K562 (cell line): ENCODE measurements around the gene HEMK1. TPM values are rescaled to one million over a fixed set of nuclear protein-coding genes. Genes with fewer than 3 reads are reported as not detected.

ENCODE experiments used
- ATF7 ChIP-seq: fragments of 450-650 bp; IDR thresholded peaks from 2 replicates; pipeline ENCODE4 v1.7.1; 2014; ENCODE audit warnings: mild to moderate bottlenecking, moderate library complexity
- BCOR ChIP-seq: fragments of 450-650 bp; IDR thresholded peaks from 2 replicates; pipeline ENCODE4 v1.6.1; 2016
- BHLHE40 ChIP-seq: IDR thresholded peaks from 2 replicates; pipeline ENCODE4 v1.6.1; 2011; ENCODE audit warnings: low read length, improper control_type of control experiment
- CCNT2 ChIP-seq: IDR thresholded peaks from 2 replicates; pipeline ENCODE4 v1.6.1; 2011; ENCODE audit warnings: borderline replicate concordance, low read depth, mild to moderate bottlenecking, moderate library complexity, mixed read lengths, low read length; ENCODE audit not compliant: insufficient read length; ENCODE audit errors: extremely low read depth
- ERF ChIP-seq: fragments of 450-650 bp; formaldehyde crosslinking; IDR thresholded peaks from 2 replicates; pipeline ENCODE4 v1.4.0; 2020; ENCODE audit warnings: mild to moderate bottlenecking, mixed read lengths
- ESRRB ChIP-seq: fragments of 250-450 bp; sonication (Bioruptor Pico); IDR thresholded peaks from 2 replicates; pipeline ENCODE4 v1.5.0; 2020; ENCODE audit warnings: mild to moderate bottlenecking, moderate library complexity, borderline replicate concordance
- GATA2 ChIP-seq: sonication (generic); formaldehyde crosslinking; IDR thresholded peaks from 2 replicates; pipeline ENCODE4 v1.4.0; 2020; ENCODE audit warnings: mild to moderate bottlenecking, missing genetic modification reagents
- MLLT1 ChIP-seq, 2 experiments: fragments of 450-650 bp; IDR thresholded peaks; 2 replicates each; pipeline ENCODE4 v1.6.1; 2016
- NKRF ChIP-seq: fragments of 450-650 bp; IDR thresholded peaks from 2 replicates; pipeline ENCODE4 v1.6.1; 2016; ENCODE audit warnings: borderline replicate concordance
- OTX1 ChIP-seq: fragments of 450-650 bp; formaldehyde crosslinking; IDR thresholded peaks from 2 replicates; pipeline ENCODE4 v1.4.0; 2022; ENCODE audit warnings: mild to moderate bottlenecking
- PHB ChIP-seq: fragments of 250-450 bp; sonication (Bioruptor Pico); IDR thresholded peaks from 2 replicates; pipeline ENCODE4 v1.5.0; 2021
- POLR2A ChIP-seq: fragments of 450-650 bp; conservative IDR thresholded peaks from 2 replicates; pipeline ENCODE4 v1.6.1; 2016
- POLR2AphosphoS2 ChIP-seq: IDR thresholded peaks from 2 replicates; pipeline ENCODE4 v1.6.1; 2012; ENCODE audit warnings: low read length, improper control_type of control experiment
- PREB ChIP-seq: sonication (generic); formaldehyde crosslinking; IDR thresholded peaks from 2 replicates; pipeline ENCODE4 v1.8.1; 2023; ENCODE audit warnings: mild to moderate bottlenecking, missing genetic modification reagents
- PTTG1 ChIP-seq: fragments of 450-650 bp; IDR thresholded peaks from 2 replicates; pipeline ENCODE4 v1.6.1; 2016; ENCODE audit warnings: low read depth, mild to moderate bottlenecking, missing genetic modification characterization, missing compliant biosample characterization
- REST ChIP-seq, 2 experiments: fragments of 450-650 bp; formaldehyde crosslinking in 1 of 2; IDR thresholded peaks; 2 replicates each; pipeline versions ENCODE4 v1.4.0 to v1.6.1; 2014 to 2020; ENCODE audit warnings: mild to moderate bottlenecking in 2 of 2, borderline replicate concordance in 1 of 2, low read depth in 1 of 2
- ZNF551 ChIP-seq: fragments of 250-450 bp; sonication (Bioruptor Pico); IDR thresholded peaks from 2 replicates; pipeline ENCODE4 v1.5.0; 2021; ENCODE audit warnings: mild to moderate bottlenecking, moderate library complexity
- polyA plus RNA-seq, 8 experiments: library from polyadenylated mRNA; depleted of rRNA in 4 of 8; stranded (reverse) in 5 of 8; unstranded in 3 of 8; fragments of >200 nt; fragmentation: Nextera tagmentation in 2 of 8; fragmentation: Illumina TruSeq in 1 of 8; extraction: Ambion mirVana in 2 of 8; extraction: Trizol in 1 of 8; gene quantifications; 2 replicates each; pipeline versions ENCODE4 v1.2.1 to v1.2.3, GENCODE V29; 2011 to 2014; ENCODE audit warnings: inconsistent platforms in 1 of 8, missing spikeins in 1 of 8
- total RNA-seq, 7 experiments: library from RNA; depleted of rRNA in 6 of 7; stranded (reverse); fragments of >200 nt in 6 of 7; fragmentation: Illumina TruSeq in 2 of 7; extraction: Trizol in 2 of 7; gene quantifications; 2 replicates each; pipeline versions ENCODE4 v1.2.1 to v1.2.3, GENCODE V29; 2011 to 2021; ENCODE audit warnings: low replicate concordance in 1 of 7

HEMK1 gene
- total and polyA plus RNA-seq, 9 of the 15 experiments (the other 6 are each of a cell fraction or from before 2014, with no cell fraction given) = 2.0 to 16.8 (median 11.4) TPM

GRCh38 chr3:50605901-50606326, 36.6 kb downstream of the HEMK1 start (continued):
- no peak for TF ChIP-seq REST (IDR thresholded peaks at IDR 0.05; ENCODE audit: borderline replicate concordance)
- TF ChIP-seq REST (CRISPR knock-in tag; IDR thresholded peaks at IDR 0.05; ENCODE audit: low read depth) = peak; percentile 31; the same call in 1 of the 2 replicates
- TF ChIP-seq CCNT2 = peak; percentile 27
- TF ChIP-seq ESRRB (CRISPR knock-in tag) = 0 out of 2 replicates have a peak, but pooled peaks have one; percentile 37
- TF ChIP-seq ERF (CRISPR knock-in tag) = peak; percentile 64; the same call in 1 of the 2 replicates
- 0 out of 2 replicates have a peak, but pooled peaks have one; percentile 60 for TF ChIP-seq PHB
- TF ChIP-seq BHLHE40 = peak; percentile 59
- no peak for TF ChIP-seq PREB (CRISPR knock-in tag)
- TF ChIP-seq OTX1 (CRISPR knock-in tag) = peak; percentile 88
- peak; percentile 17 to 30; a peak in 2 of 4 replicates for TF ChIP-seq MLLT1 (IDR thresholded peaks at IDR 0.05)
- TF ChIP-seq PTTG1 = no peak
- TF ChIP-seq POLR2A = peak; percentile 44; the same call in 1 of the 2 replicates
- TF ChIP-seq ZNF551 (CRISPR knock-in tag) = 0 out of 2 replicates have a peak, but pooled peaks have one; percentile 21
- TF ChIP-seq GATA2 (CRISPR knock-in tag) = no peak
- peak; percentile 7; the same call in 1 of the 2 replicates for TF ChIP-seq POLR2AphosphoS2
- TF ChIP-seq BCOR = no peak
- TF ChIP-seq NKRF = peak; percentile 42; the same call in 1 of the 2 replicates
- no peak for TF ChIP-seq ATF7
